Skeletal muscle cell (primary cell): ENCODE results near the gene SAMD4A.

ENCODE experiments used
- DNase-seq: peaks from one replicate; pipeline ENCODE4 v3.0.0-alpha.2; 2010; ENCODE audit warnings: low read depth
- H3K4me3 ChIP-seq: 2 replicates; pipeline ENCODE4 v1.5.1; 2011; ENCODE audit warnings: low read depth, mild to moderate bottlenecking, control low read depth, low read length, moderate library complexity

Gene SAMD4A

DNA sequence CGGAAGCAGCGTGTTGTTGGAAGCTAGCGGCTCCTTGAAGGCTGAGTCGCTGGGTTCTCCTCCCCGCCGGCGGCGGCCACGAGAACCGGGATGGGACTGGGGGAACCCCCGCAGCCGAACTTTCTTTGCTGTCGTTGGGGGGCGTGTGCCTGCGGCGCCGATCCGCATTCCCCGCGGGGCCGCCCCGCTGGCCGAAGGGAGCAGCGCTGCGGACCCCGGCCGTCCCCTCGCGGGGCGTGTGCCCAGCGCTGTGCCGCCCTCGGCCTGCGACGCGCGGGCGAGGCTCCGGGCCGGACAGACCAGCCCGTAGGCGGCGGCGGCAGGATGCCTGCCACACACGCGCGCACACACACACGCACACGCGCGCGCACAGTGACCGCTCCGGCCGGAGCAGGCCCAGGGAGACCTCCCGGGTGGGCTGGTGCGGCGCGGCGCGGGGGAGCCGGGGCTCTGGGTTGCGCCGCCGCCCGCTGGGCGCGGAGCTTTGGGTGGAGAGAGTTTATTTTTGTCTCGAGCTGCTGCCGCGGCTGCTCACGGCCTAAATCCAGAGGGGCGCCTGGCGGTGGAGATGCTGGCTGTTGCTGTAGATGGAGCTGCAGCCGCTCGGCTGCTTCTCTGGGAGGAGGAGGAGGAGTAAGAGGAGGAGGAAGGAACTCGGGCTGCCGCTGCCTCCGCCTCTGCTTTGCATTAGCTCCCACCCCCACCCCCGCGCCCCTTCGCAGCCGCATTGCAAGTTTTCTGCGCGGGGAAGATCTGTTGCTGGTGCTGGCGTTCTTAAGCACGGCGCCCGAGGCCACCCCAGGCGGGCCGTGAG, at the start of gene SAMD4A:
SAMD4A (plus strand) TSS at position 719 of the 814 bp plus-strand sequence. CDS start 789 bp downstream, outside the sequence.
- H3K4me3 ChIP-seq, result peak within 1 kb of the TSS; percentile 68
- peak; percentile 65 for DNase-seq

DNA sequence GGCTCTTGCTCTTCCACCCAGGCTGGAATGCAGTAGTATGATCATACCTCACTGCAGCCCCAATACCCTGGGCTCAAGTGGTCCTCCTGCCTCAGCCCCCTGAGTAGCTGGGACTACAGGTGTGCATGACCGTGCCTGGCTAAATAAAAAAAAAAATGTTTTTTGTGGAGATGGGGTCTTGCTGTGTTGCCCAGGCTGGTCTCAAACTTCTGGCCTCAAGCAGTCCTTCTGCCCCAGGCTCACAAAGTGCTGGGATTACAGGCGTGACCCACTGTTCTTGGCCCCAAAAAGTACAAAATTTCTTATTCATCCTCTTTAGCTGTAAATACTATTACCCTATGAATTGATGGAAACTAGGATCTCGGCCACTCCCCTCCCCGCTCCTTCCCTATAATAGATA, 42.5 kb upstream of the SAMD4A start:
- DNase-seq, result no peak
- no peak overlapping the region for H3K4me3 ChIP-seq

- no peak for DNase-seq
- no peak overlapping the region for H3K4me3 ChIP-seq
Observed at GRCh38 chr14:54528973-54529372, 38.0 kb upstream of the SAMD4A start.

DNA sequence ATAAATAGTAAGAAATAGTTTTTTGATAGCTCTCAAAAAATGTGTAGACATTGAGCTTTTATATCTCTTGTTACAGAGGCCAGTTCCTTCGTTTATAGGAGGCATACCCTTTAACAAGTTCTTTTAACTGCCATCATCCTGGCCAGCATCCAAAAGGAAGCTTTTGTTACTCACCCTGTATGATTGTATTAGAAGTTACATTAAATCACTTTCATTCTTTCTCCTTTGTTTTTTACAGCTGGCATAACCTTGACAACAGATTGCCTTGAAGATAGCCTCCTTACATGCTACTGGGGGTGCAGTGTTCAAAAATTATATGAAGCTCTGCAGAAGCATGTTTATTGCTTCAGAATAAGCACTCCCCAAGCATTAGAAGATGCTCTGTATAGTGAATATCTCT, 37.1 kb upstream of the SAMD4A start:
- peak; percentile 21 for DNase-seq
- H3K4me3 ChIP-seq, result no peak overlapping the region

DNA sequence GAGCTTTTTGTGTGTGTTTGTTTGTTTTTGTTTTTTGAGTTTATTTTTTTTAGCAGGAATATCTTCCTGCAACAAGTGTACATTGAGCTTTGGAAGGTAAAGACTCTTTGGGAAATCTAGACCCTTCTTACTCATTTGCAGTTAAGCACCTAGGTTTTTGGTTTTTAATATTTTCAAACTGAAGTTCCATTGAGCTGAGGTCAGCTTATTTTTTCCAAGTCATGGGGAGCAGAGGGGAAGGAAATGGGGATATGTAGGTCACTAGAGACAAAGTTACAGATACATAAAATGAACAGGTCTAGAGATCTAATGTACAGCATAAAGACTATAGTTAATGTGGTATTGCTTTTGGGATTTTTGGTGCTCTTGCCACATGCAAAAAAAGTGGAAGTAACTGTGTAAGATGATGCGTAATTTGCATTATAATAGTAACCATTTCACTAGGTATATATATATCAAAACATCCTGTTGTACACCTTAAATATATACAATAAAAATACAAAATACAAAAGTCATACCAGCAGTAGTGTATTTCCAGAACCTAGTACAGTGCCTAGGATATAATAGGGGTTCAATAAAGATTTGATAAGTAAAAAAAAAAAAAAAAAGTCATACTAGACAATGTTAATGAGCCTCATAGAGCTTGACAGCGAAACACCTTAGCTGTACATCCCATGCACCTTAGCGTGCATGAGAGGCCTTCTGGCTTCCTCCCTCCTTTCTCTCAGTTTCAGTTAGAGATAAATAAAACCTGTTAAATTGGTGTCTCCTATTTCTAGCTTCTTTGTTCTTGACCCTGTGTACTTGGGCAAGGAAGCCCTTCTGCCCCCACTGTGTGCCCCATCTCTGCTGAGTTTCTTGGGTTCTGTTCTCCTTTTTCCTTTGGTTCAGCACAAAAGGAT, 34.6 kb upstream of the SAMD4A start:
- DNase-seq, result no peak
- H3K4me3 ChIP-seq, result no peak overlapping the region

- DNase-seq, result no peak
- no peak overlapping the region for H3K4me3 ChIP-seq
Observed at GRCh38 chr14:54533100-54533499, 33.8 kb upstream of the SAMD4A start.

DNA sequence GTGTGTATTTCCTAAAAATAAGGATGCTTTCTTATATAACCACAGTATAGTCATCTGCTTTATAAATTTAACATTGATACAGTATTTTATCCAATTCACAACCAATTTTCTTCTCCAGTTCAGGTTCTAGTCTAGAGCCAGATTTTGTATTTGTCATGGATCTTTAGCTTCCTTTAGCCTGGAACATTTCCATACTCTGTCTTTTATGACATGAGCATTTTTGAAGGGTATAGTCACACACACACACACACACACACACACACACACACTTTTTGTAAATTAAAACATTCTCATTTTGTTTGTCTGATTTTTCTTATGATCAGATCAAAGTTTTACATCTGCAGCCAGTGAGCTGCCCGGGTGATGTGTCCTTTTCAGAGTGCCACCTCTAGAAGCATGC, 31.8 kb upstream of the SAMD4A start:
- no peak for DNase-seq
- no peak overlapping the region for H3K4me3 ChIP-seq

DNA sequence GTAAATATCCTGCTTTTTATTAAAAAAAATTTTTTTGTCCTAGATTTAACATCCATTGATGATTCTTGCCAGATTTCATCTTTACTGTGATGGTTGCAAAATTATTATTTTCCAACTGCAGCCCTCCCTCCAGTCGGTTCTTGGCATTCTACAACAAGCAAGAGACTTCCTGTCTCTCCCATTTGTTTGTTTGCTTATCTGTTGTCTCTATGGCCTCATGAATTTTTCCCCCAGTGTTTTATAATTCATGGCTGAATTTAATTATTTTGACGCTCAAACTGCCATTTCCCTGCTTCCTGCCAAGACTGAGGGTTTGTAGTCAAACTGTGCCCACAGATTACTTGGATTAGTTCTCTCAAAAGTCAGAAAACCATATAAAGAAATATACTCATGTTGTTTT, 31.3 kb upstream of the SAMD4A start:
- H3K4me3 ChIP-seq, result no peak overlapping the region
- DNase-seq, result no peak

DNA sequence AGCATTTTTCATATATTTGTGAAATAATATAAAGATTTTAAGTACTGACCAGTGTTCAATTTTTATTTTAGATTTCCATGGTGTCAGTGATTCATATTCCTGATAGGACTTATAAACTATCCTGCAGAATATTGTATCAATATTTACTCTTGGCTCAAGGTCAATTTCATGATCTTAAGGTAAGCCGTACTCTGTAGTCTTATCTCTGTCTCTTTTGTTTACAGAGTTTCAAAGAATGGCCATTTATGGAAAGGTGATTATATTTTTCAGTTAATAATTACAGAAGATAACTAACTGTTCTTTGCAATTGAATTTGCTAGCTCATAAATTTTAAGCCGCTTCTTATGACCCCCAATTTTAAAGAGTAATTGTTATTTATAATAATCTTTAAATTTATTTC, 29.3 kb upstream of the SAMD4A start:
- no peak overlapping the region for H3K4me3 ChIP-seq
- DNase-seq, result no peak

DNA sequence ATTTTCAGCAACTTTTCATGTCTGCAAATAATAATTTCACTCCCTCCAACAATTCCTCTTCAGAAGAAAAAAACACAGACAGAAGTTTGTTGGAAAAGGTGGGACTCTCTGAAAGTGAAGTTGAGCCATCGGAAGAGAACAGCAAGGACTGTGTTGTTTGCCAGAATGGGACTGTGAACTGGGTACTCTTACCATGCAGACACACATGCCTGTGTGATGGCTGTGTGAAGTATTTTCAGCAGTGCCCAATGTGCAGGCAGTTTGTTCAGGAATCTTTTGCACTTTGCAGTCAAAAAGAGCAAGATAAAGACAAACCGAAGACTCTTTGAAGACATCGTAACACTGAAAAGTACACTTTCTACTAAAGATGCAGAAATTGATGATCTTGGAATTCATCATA, 28.9 kb upstream of the SAMD4A start:
- DNase-seq, result no peak
- H3K4me3 ChIP-seq, result no peak overlapping the region

DNA sequence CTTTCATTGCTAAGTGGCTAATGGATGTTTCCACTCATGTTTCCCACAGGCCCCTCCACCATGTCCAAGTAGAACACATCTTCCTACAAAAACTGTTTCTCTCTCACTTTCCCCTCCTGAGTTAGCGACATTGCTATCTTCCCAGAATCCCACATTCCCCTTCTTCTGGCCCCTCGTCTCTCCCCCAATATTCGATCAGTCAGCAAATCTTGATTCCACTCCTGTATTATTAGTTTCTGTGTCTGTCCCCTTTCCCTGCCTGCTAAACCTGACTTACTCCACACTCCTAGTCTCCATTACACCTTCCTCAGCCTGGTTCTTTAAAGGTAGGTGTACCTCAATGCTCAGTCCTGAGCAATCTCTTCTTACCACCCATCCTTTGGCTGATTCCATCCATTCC, 19.3 kb upstream of the SAMD4A start:
- no peak overlapping the region for H3K4me3 ChIP-seq

GRCh38 chr14:54548491-54548890, 18.4 kb upstream of the SAMD4A start:
- no peak overlapping the region for H3K4me3 ChIP-seq
- no peak for DNase-seq

More for the DNA sequence above, 19.3 kb upstream of the SAMD4A start:
- DNase-seq, result no peak

- DNase-seq, result no peak
- no peak overlapping the region for H3K4me3 ChIP-seq
Observed at GRCh38 chr14:54549862-54550261, 17.1 kb upstream of the SAMD4A start.

GRCh38 chr14:54550514-54550913, 16.4 kb upstream of the SAMD4A start:
- no peak overlapping the region for H3K4me3 ChIP-seq
- no peak for DNase-seq

GRCh38 chr14:54554401-54554800, 12.5 kb upstream of the SAMD4A start:
- H3K4me3 ChIP-seq, result no peak overlapping the region
- no peak for DNase-seq

DNA sequence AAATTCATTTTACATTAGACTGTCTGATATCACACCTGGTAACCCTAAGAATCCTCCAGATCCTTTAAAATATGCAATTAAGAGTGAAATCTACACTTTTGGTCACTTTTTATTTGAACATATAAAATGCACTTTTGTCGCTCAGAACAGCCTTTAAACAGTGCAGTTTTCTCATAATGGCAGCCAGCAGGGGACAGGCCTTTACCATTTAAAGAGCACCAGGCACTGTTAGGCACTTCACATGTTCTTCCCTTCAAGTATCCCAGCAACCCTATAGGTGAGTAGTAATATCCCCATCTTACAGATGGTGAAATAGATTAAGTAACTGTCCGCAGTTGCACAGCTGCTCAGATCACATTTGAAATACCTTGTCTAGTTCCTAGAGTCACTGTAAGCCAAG, 11.3 kb upstream of the SAMD4A start:
- no peak for DNase-seq
- no peak overlapping the region for H3K4me3 ChIP-seq

GRCh38 chr14:54556535-54556934, 10.4 kb upstream of the SAMD4A start:
- H3K4me3 ChIP-seq, result no peak overlapping the region
- DNase-seq, result no peak

DNA sequence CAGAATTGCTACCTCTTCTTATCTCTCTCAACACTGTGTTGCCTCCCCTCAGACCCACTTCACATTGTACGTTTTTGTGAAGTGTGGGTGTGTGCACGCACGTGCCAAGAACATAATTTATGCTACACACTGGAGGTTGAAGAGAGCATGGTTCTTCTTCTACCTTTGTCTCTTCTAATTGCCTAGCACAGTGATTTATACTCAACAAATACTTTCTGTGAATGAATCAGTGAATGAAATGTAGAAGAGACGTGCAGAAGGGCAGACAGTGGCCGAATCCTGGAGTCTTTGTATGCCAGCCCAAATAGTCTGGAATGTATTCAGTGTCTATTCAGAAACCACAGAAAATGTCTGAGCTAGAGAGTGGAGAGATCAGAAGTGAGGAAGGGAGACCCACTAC, 4.6 kb upstream of the SAMD4A start:
- no peak for DNase-seq
- no peak overlapping the region for H3K4me3 ChIP-seq

- no peak for DNase-seq
Observed at GRCh38 chr14:54564071-54564867, 2.7 kb upstream of the SAMD4A start.

More at GRCh38 chr14:54564071-54564867, 2.7 kb upstream of the SAMD4A start:
- H3K4me3 ChIP-seq, result peak overlapping the region; percentile 68
